ENCODE results near the gene KBTBD13.

KBTBD13 gene

DNA sequence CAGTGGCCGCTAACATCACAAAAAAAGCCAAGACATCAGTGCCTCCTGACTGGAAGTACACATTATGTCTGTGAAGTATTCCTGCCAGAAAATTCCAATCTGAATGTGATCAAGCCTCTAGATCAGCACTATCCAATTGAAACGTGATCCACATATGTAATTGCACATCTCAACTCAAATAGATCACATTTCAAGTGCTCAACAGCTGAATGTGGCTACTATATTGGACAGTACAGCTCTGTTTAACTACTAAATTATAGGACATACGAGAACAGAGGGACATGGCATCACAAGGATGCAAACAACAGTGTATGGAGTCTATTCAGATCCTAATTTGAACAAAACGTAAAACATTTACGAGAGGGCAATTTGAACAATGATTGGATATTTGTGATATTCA, 39.0 kb downstream of the KBTBD13 start:
- no peak for DNase-seq

Measured in fibroblast of skin of abdomen (primary cell).